Measurements from ENCODE around the gene BTBD7. TPM values are rescaled to one million over a fixed set of nuclear protein-coding genes. Genes with fewer than 3 reads are reported as not detected.

BTBD7 gene
- polyA plus RNA-seq, 1 donor (not counting 4 experiments of a cell fraction or from before 2014, with no cell fraction given), result 25.1 TPM

GRCh38 chr14:93223565-93223964 lies 109.3 kb downstream of the BTBD7 start:
- DNase-seq (ENCODE audit: low read depth, low spot score) (no peak), FAIRE-seq (no peak)
- no peaks in the 10 kb centered on the region for H3K4me1 ChIP-seq (ENCODE audit: control insufficient read depth, extremely low read depth, insufficient read depth, low read length)
- H3K9ac ChIP-seq (ENCODE audit: control insufficient read depth, extremely low read depth, insufficient read depth, low read length), result no peak overlapping the region
- no peaks in the 10 kb centered on the region for H3K27me3 ChIP-seq (ENCODE audit: control insufficient read depth, extremely low read depth, insufficient read depth, low read length)
- no peaks in the 10 kb centered on the region for H4K20me1 ChIP-seq (ENCODE audit: control insufficient read depth, extremely low read depth, insufficient read depth, low read length)
- H3K9me3 ChIP-seq (ENCODE audit: control insufficient read depth, low read depth, low read length), result no peaks in the 10 kb centered on the region
- H3K4me2 ChIP-seq (ENCODE audit: control insufficient read depth, extremely low read depth, insufficient read depth, low read depth, low read length), result no peak overlapping the region
- H3K79me2 ChIP-seq (ENCODE audit: control insufficient read depth, insufficient read depth, low read length), result no peaks in the 10 kb centered on the region
- no peak overlapping the region for H2AFZ ChIP-seq (ENCODE audit: control insufficient read depth, low read length)
- TF ChIP-seq EZH2 (IDR thresholded peaks at IDR 0.05; ENCODE audit: low read length), result no peak
- TF ChIP-seq, protein P1, sequence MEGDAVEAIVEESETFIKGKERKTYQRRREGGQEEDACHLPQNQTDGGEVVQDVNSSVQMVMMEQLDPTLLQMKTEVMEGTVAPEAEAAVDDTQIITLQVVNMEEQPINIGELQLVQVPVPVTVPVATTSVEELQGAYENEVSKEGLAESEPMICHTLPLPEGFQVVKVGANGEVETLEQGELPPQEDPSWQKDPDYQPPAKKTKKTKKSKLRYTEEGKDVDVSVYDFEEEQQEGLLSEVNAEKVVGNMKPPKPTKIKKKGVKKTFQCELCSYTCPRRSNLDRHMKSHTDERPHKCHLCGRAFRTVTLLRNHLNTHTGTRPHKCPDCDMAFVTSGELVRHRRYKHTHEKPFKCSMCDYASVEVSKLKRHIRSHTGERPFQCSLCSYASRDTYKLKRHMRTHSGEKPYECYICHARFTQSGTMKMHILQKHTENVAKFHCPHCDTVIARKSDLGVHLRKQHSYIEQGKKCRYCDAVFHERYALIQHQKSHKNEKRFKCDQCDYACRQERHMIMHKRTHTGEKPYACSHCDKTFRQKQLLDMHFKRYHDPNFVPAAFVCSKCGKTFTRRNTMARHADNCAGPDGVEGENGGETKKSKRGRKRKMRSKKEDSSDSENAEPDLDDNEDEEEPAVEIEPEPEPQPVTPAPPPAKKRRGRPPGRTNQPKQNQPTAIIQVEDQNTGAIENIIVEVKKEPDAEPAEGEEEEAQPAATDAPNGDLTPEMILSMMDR (optimal IDR thresholded peaks at IDR 0.05 in 1 of 3, IDR thresholded peaks at IDR 0.05 in 1 of 3, conservative IDR thresholded peaks at IDR 0.05 in 1 of 3; ENCODE audit: extremely low read depth in 1 of 3, insufficient read depth in 2 of 3, low read length in 3 of 3), result no peak
- H3K27ac ChIP-seq (ENCODE audit: control insufficient read depth, insufficient read depth, low read length), result no peak overlapping the region
- no peak overlapping the region for H3K4me3 ChIP-seq (ENCODE audit: control insufficient read depth in 2 of 3, extremely low read depth in 1 of 3, insufficient read depth in 2 of 3, low read depth in 1 of 3, low read length in 3 of 3)
- peaks cover 3 to 15% of the 10 kb centered on the region in 2 experiments for H3K36me3 ChIP-seq (ENCODE audit: control insufficient read depth in 2 of 2, extremely low read depth in 1 of 2, insufficient read depth in 2 of 2, low read length in 2 of 2)
- dilution Hi-C loops (cut with MboI; ENCODE audit: extremely low pct_ligation_motif_present, low sequenced_read_pairs), result no loop called here
- H3K9me1 ChIP-seq (ENCODE audit: control insufficient read depth, extremely low read depth, insufficient read depth, low read length), result no peaks in the 10 kb centered on the region

- no peaks in the 10 kb centered on the region for H4K20me1 ChIP-seq (ENCODE audit: control insufficient read depth, extremely low read depth, insufficient read depth, low read length)
- TF ChIP-seq EZH2 (IDR thresholded peaks at IDR 0.05; ENCODE audit: low read length), result no peak
- TF ChIP-seq, protein P1 (optimal IDR thresholded peaks at IDR 0.05 in 1 of 3, IDR thresholded peaks at IDR 0.05 in 1 of 3, conservative IDR thresholded peaks at IDR 0.05 in 1 of 3; ENCODE audit: extremely low read depth in 1 of 3, insufficient read depth in 2 of 3, low read length in 3 of 3), result no peak
- H3K4me3 ChIP-seq (ENCODE audit: control insufficient read depth in 2 of 3, extremely low read depth in 1 of 3, insufficient read depth in 2 of 3, low read depth in 1 of 3, low read length in 3 of 3), result no peak overlapping the region
- no peaks in the 10 kb centered on the region for H3K4me1 ChIP-seq (ENCODE audit: control insufficient read depth, extremely low read depth, insufficient read depth, low read length)
- peaks cover 3 to 23% of the 10 kb centered on the region in 2 experiments for H3K36me3 ChIP-seq (ENCODE audit: control insufficient read depth in 2 of 2, extremely low read depth in 1 of 2, insufficient read depth in 2 of 2, low read length in 2 of 2)
- FAIRE-seq (no peak), DNase-seq (ENCODE audit: low read depth, low spot score) (no peak)
- no peaks in the 10 kb centered on the region for H3K27me3 ChIP-seq (ENCODE audit: control insufficient read depth, extremely low read depth, insufficient read depth, low read length)
- no peak overlapping the region for H3K9ac ChIP-seq (ENCODE audit: control insufficient read depth, extremely low read depth, insufficient read depth, low read length)
- H3K4me2 ChIP-seq (ENCODE audit: control insufficient read depth, extremely low read depth, insufficient read depth, low read depth, low read length), result no peak overlapping the region
- H3K27ac ChIP-seq (ENCODE audit: control insufficient read depth, insufficient read depth, low read length), result no peak overlapping the region
- no peaks in the 10 kb centered on the region for H3K79me2 ChIP-seq (ENCODE audit: control insufficient read depth, insufficient read depth, low read length)
- H2AFZ ChIP-seq (ENCODE audit: control insufficient read depth, low read length), result no peak overlapping the region
- H3K9me3 ChIP-seq (ENCODE audit: control insufficient read depth, low read depth, low read length), result no peaks in the 10 kb centered on the region
- dilution Hi-C loops (cut with MboI; ENCODE audit: extremely low pct_ligation_motif_present, low sequenced_read_pairs), result no loop called here
- H3K9me1 ChIP-seq (ENCODE audit: control insufficient read depth, extremely low read depth, insufficient read depth, low read length), result no peaks in the 10 kb centered on the region
Observed at GRCh38 chr14:93220509-93220908, 112.3 kb downstream of the BTBD7 start.
